ENCODE measurements around the gene TRIM54. TPM values are rescaled to one million over a fixed set of nuclear protein-coding genes. Genes with fewer than 3 reads are reported as not detected.

The TRIM54 gene, protein sequence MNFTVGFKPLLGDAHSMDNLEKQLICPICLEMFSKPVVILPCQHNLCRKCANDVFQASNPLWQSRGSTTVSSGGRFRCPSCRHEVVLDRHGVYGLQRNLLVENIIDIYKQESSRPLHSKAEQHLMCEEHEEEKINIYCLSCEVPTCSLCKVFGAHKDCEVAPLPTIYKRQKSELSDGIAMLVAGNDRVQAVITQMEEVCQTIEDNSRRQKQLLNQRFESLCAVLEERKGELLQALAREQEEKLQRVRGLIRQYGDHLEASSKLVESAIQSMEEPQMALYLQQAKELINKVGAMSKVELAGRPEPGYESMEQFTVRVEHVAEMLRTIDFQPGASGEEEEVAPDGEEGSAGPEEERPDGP
- under 1 TPM; 0.16 to 0.23 TPM for total RNA-seq

DNA sequence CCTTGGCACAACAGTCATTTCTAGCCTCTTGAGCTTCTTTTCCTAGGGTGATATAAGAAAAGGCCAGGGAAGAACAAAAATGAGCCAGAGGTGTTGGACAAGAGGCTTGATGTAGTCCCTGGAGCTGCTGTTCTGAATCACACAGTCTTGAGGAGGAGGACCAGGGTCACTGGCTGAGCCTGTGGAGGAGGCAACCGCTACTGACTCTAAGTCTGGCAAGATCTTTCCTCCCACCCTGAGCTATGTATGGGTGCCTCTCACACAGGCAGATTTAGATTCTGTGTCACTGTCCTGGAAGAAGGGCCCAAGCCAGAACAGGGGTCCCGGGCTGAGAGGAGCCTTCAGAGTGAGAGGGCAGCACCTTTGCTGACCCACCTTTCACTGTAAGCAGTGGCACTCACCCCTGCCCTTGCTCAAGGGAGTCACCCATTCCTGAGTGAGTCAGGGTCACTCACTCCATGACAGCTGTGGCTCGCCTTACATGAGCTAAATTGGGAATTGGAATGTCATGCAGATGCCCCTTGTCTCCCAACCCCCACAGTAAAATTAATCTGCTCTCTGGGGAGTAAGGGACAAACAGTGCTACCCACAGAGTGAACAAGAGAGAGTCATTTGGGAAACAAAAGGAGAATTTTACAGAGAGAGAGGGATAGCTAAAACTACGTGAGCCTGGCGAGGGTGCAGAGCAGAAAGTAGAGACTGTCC lies at the start of gene TRIM54:
Gene TRIM54 (plus strand): TSS at position 575 of the 705 bp plus-strand sequence. CDS start 303 bp downstream, outside the sequence.
- no peak for DNase-seq
- no peaks in the 10 kb centered on the region for H3K36me3 Mint-ChIP-seq (ENCODE audit: low read depth)

DNA sequence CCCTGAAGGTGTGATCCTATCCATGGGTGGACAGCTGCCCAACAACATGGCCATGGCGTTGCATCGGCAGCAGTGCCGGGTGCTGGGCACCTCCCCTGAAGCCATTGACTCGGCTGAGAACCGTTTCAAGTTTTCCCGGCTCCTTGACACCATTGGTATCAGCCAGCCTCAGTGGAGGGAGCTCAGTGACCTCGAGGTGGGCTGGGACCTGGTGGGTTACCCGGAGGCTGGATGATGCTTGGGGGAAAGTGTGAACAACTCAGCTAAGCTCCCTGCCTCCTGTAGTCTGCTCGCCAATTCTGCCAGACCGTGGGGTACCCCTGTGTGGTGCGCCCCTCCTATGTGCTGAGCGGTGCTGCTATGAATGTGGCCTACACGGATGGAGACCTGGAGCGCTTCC lies 48.9 kb upstream of the TRIM54 start:
- no peaks in the 10 kb centered on the region for H3K4me1 Mint-ChIP-seq (ENCODE audit: low read depth)
- TF ChIP-seq, protein P1, sequence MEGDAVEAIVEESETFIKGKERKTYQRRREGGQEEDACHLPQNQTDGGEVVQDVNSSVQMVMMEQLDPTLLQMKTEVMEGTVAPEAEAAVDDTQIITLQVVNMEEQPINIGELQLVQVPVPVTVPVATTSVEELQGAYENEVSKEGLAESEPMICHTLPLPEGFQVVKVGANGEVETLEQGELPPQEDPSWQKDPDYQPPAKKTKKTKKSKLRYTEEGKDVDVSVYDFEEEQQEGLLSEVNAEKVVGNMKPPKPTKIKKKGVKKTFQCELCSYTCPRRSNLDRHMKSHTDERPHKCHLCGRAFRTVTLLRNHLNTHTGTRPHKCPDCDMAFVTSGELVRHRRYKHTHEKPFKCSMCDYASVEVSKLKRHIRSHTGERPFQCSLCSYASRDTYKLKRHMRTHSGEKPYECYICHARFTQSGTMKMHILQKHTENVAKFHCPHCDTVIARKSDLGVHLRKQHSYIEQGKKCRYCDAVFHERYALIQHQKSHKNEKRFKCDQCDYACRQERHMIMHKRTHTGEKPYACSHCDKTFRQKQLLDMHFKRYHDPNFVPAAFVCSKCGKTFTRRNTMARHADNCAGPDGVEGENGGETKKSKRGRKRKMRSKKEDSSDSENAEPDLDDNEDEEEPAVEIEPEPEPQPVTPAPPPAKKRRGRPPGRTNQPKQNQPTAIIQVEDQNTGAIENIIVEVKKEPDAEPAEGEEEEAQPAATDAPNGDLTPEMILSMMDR (IDR thresholded peaks at IDR 0.05): no peak
- POLR2A ChIA-PET: interaction anchor here (0.6 to 4.5 kb wide), 4 partner anchors 9 to 15 kb away, joined by 3 to 18 read pairs (median 4); no protein-coding TSS in a partner anchor

More for the DNA sequence above, at the start of gene TRIM54:
- CTCF ChIA-PET: interaction anchor here (1.2 to 7.4 kb wide), 11 partner anchors 9 to 189 kb away, joined by 3 to 122 read pairs (median 27); no protein-coding TSS in a partner anchor
- TF ChIP-seq, protein P1 (IDR thresholded peaks at IDR 0.05): no peak
- no peak within 1 kb of the TSS for H3K27ac Mint-ChIP-seq
- H3K9me3 Mint-ChIP-seq: no peaks in the 10 kb centered on the region
- H3K4me3 Mint-ChIP-seq: no peak within 1 kb of the TSS
- intact Hi-C loops (cut with micrococcal nuclease): loop anchor here (2.0 to 5.0 kb wide), 3 partner anchors 33 to 320 kb away; no protein-coding TSS in a partner anchor
- peaks cover 8% of the 10 kb centered on the region for H3K27me3 Mint-ChIP-seq
- ATAC-seq: no peak
- POLR2A ChIA-PET: interaction anchor here (1.7 to 2.2 kb wide), 3 partner anchors 11 to 62 kb away, joined by 4 to 6 read pairs (median 4); no protein-coding TSS in a partner anchor
- peaks cover 6% of the 10 kb centered on the region for H3K4me1 Mint-ChIP-seq (ENCODE audit: low read depth)

DNA sequence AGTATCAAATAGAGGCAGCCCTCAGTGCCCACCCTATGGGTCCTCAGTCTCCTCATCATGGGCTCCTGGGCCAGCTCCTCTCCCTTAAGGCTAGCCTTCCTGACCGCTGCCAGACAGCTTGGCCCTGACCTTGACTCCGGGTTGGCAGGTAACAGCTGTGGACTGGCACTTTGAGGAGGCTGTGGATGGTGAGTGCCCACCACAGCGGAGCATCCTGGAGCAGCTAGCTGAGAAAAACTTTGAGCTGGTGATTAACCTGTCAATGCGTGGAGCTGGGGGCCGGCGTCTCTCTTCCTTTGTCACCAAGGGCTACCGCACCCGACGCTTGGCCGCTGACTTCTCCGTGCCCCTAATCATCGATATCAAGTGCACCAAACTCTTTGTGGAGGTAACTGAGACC lies 46.1 kb upstream of the TRIM54 start:
- ChIA-PET CTCF (no interaction called here), POLR2A (interaction anchor here (0.9 to 4.5 kb wide), 3 partner anchors 10 to 13 kb away, joined by 3 to 18 read pairs (median 3); no protein-coding TSS in a partner anchor)
- Mint-ChIP-seq H3K9me3 (no peaks in the 10 kb centered on the region), H3K27ac (no peak overlapping the region), H3K4me1 (ENCODE audit: low read depth) (peaks cover 2% of the 10 kb centered on the region), H3K36me3 (ENCODE audit: low read depth) (peaks cover 69% of the 10 kb centered on the region), H3K4me3 (no peak overlapping the region), H3K27me3 (no peaks in the 10 kb centered on the region)
- ATAC-seq (no peak), DNase-seq (no peak)
- TF ChIP-seq, protein P1 (IDR thresholded peaks at IDR 0.05): no peak
- intact Hi-C loops (cut with micrococcal nuclease): no loop called here

More for the DNA sequence above, 48.9 kb upstream of the TRIM54 start:
- Mint-ChIP-seq H3K27me3 (no peaks in the 10 kb centered on the region), H3K36me3 (ENCODE audit: low read depth) (peaks cover 57% of the 10 kb centered on the region), H3K27ac (no peak overlapping the region), H3K4me3 (no peak overlapping the region), H3K9me3 (no peaks in the 10 kb centered on the region)
- DNase-seq (no peak), ATAC-seq (no peak)
- CTCF ChIA-PET: interaction anchor here (1.6 kb wide), 1 partner anchor 70 kb away, joined by 4 read pairs; no protein-coding TSS in a partner anchor
- intact Hi-C loops (cut with micrococcal nuclease): no loop called here

DNA sequence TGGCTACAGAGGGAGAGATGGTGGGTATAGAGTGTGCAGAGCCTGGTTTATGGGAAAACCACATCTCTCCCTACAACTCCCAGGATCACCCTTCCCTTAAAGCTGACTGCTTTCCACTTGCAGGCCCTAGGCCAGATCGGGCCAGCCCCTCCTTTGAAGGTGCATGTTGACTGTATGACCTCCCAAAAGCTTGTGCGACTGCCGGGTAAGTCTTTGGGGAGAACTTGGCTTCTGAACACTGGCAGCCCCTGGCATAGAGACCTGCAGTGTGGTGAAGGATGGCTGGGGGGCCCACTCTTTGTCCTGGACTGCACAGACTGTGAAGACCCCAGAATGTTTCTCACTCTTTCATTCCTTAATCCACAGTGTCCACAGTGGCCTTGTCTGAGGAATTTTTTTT lies 45.6 kb upstream of the TRIM54 start:
- H3K4me3 Mint-ChIP-seq: no peak overlapping the region
- H3K27ac Mint-ChIP-seq: no peak overlapping the region
- ChIA-PET POLR2A (interaction anchor here (0.7 to 4.5 kb wide), 5 partner anchors 10 to 87 kb away, joined by 3 to 18 read pairs (median 3); no protein-coding TSS in a partner anchor), CTCF (no interaction called here)
- H3K27me3 Mint-ChIP-seq: no peaks in the 10 kb centered on the region
- H3K9me3 Mint-ChIP-seq: no peaks in the 10 kb centered on the region
- peaks cover 68% of the 10 kb centered on the region for H3K36me3 Mint-ChIP-seq (ENCODE audit: low read depth)
- intact Hi-C loops (cut with micrococcal nuclease): no loop called here
- no peak for DNase-seq
- TF ChIP-seq, protein P1 (IDR thresholded peaks at IDR 0.05): no peak
- ATAC-seq: no peak
- H3K4me1 Mint-ChIP-seq (ENCODE audit: low read depth): peaks cover 2% of the 10 kb centered on the region

Measured in activated CD8-positive, alpha-beta T cell treated with anti-CD3 and anti-CD28 coated beads for 36 hours (primary cell).